HK-2 (cell line): Measurements from ENCODE around the gene POFUT2.
A peak's percentile ranks its signal among the peaks of the same experiment; 100 is the strongest.

ENCODE experiments used
- DNase-seq: peaks from one replicate; pipeline ENCODE4 v3.0.0-alpha.2; 2018; ENCODE audit not compliant: unreplicated experiment

The POFUT2 gene, protein sequence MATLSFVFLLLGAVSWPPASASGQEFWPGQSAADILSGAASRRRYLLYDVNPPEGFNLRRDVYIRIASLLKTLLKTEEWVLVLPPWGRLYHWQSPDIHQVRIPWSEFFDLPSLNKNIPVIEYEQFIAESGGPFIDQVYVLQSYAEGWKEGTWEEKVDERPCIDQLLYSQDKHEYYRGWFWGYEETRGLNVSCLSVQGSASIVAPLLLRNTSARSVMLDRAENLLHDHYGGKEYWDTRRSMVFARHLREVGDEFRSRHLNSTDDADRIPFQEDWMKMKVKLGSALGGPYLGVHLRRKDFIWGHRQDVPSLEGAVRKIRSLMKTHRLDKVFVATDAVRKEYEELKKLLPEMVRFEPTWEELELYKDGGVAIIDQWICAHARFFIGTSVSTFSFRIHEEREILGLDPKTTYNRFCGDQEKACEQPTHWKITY

DNA sequence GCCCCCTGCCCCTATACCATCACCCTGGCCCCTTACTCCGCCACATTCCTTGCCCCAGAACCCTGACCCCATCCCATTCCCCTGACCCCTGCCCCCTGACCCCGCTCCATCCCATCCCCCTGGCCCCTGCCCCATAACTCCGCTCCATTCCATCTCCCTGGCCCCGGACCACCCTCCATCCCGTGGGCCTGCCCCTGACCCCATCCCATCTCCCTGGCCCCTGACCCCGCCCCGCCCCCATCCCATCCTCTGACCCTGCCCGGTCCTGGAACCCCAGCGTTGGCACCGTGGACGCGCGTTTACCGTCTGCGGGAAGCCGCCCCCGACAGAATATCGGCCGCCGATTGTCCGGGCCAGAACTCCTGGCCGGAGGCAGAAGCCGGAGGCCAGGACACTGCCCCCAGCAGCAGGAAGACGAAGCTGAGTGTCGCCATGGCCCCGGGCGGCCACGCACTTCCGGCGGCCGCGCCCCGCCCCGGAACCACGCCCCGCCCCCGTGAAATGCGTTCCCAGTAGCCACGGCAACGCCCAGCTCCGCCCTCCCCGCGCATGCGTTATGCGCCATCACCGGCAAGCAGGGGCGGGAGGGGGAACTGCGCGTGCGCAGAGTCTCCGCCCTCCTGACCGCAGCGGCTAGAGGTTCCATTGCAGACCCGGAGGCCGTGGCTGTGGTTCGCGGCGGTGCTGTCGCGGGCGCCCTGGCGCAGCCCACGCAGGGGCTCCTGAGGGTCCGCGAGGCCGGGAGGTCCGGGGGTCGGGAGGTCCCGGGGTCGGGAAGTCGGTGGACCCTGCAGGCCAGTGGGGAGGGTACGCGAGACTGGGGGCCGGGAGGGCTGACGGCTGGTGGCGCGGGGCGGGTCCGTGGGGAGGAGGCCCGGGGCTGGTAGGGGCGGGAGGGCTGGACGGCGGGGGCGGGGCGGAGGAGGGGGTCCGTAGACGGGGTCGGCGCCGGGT lies at the start of gene POFUT2:
POFUT2 (minus strand) TSS at position 458 of the 954 bp plus-strand sequence; CDS start at position 434, 24 bp downstream.
- peak; percentile 95 for DNase-seq

DNA sequence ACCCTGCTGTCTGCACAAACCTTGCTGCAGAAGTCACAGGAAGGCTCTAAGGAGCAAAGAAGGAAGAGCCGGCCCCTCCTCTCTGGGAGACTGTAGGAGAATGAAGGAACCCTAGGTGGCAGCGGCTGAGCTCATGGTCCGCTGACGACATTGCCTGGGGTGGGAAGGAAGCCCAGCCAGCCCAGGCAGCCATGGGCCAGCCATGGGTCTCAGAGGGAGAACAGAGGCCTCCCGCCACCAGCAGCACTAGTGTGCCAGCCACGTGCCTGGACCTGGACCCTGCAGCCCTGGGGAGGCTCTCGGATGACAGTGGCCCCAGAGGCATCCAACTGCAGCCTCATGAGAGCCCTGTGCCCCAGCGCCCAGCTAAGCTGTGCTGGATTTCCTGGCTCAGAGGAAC lies 49.2 kb upstream of the POFUT2 start:
- DNase-seq: no peak

DNA sequence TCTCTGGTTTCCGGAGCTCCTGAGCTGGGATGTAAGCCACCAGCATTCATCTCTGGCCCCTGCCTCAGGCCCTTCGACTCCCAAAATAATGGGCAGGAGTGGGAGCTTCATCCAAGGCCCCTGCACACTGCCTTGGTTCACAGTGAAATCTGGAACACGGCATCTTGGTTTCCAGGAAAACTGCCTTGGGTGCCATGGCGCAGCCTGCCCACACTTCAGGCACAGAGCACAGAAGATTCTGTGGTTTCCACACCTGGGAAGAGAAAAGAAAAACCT lies 48.8 kb upstream of the POFUT2 start:
- no peak for DNase-seq

DNA sequence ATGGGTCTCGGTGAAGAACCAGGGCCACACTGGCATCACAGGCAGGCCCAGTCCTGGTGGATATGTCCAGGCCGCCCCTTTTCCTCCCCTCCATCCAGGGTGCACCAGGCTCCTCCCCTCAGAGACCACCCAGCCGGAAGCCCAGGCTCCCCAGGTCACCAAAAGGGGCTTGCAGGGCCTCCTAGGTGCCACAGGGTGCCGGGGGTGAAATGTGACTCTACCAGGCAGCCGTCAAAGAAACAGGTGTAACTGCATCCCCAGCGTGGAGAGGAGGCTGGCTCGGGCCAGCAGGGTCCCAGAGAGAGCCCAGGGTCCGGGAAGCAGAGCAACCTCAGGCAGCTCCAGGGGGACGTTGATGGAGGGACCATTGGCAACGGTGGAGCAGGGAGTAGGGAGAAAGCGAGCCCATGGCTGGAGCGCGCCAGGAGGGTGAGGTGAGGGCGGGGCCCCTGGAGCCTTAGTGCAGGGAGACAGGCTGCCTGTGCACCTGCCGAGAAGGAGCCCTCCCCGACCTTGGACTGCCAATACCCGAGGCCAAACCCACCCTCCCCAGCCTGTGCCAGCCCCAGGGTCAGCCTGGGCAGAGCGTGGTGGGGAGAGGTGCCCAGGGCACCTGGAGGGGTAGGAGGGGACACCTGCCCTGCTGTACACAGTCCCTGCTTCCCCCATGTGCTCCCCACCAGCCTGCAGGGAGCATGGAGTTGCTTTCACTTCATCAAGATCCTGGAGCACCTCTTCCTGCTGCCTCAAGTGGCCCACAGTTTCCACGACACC lies 48.3 kb upstream of the POFUT2 start:
- no peak for DNase-seq

DNA sequence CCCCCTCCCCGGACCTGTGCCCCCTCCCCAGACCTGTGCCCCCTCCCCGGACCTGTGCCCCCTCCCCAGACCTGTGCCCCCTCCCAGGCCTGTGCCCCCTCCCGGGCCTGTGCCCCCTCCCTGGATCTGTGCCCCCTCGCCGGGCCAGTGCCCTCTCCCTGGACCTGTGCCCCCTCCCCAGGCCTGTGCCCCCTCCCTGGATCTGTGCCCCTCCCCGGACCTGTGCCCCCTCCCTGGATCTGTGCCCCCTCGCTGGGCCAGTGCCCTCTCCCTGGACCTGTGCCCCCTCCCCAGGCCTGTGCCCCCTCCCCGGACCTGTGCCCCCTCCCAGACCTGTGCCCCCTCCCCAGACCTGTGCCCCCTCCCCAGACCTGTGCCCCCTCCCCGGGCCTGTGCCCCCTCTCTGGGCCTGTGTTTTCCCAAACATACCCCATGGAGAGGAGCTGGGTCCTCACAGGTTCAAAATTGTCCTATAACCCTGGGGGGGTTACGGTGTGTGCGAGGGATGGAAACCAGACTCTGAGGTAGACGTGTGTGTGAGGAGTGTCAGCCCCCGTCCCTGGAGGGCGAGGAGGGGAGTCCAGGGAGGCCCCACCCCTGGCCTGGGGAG lies 47.6 kb upstream of the POFUT2 start:
- DNase-seq: no peak

DNA sequence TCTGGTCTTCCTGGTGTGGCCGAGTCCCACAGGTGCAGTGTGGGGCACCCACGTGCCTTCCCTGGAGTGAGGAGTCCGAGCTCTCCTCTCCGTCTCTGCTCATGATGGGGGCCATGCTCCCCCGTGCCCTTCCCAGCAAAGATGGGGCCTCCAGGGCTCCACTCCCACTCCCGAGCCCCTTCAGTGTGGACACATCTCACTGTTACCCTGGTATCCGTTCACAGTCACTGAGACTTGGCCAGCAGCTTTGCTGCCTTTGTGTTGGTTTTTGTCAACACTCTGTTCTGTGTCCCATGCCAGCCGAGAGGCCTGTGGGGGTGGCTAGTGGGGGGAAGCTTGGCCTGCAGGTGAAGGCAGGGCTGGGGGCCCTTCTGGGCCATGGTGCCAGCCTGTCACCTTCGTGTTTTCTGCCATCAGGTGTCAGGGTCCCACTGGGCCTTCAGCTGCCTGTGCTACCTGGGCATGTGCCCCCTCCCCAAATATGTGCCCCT lies 46.9 kb upstream of the POFUT2 start:
- DNase-seq: no peak

DNA sequence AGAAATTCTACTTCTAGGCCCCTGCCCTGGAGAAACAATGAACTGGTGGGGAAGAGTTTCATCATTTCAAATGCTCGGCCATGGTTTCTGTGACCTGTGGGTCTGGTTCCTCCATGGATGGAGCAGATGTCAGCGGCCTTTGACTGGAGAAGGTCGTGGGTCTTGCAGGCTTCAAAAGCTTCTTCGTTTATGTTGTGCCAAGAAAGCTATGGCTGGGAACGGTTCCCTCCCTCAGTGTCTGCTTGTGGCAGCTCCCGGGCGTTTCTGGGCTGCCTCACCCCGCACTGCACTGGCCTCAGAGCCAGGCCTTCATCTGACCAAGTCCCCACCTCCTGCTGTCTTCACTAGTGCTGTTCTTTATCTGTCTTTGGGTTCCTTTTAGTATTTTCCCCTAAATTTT lies 46.4 kb upstream of the POFUT2 start:
- no peak for DNase-seq

DNA sequence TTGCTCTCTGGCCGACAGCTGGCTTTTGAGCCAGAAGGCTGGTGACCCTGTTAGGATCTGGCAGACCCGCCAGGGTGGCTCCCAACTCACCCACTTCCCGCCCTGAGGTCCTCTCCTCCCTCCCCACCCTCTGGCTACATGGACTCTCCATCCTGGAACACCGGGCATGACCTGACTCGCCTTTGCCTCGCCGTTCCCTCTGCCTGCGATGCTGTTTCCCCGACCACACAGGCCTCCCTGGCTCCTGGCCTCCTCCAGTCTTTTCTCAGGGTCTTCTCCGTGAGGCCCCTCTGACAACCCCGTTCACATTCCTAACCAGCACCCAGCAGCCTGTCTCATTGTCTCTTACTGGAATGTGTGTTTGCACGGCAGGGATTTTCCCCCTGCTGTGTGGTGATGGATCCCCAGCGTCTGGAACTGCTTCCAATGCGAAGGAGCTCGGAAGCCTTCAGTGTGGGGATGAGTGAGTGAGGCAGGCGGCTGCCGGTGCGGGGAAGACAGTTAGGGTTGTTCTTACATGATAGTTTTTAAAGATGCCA lies 46.0 kb upstream of the POFUT2 start:
- no peak for DNase-seq

DNA sequence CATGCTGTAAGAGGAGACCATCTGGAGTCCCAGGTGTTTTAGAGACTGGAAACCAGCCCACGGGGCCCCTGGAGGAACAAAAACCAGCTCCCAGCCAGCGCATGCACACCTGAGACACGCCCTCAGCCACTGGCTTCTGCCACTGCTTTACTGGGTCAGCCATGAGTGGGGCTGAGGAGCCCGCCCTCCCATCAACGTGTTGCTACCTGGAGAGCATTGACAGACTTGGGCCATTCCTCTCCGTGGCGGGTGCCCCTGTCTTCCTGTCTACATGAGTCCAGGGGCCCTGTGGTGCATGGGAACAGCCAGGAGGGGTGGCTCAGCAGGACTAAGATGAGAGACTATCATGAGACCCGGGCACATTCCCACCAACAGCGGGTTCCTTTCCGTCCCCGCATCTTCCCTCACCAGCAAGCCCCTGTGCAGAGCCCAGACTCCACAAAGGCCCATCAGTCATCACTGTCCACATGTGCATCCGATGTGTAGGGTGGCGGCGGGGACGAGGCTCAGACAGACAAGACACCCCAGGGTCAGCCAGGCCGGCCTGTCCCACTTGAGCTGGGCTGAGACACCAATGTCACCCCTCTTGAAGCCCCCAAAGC lies 45.4 kb upstream of the POFUT2 start:
- no peak for DNase-seq

DNA sequence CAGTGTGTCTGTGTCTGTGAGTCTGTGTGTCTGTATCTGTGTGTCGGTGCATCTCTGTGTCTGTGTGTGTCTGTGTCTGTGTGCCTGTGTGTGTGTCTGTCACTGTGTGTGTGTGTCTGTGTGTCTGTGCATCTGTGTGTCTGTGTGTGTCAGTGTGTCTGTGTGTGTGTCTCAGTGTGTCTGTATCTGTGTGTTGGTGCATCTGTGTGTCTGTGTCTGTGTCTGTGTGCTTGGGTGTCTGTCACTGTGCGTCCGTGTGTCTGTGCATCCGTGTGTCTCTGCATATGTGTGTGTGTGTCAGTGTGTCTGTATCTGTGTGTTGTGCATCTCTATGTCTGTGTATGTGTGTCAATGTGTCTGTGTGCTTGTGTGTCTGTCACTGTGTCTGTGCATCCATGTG lies 44.7 kb upstream of the POFUT2 start:
- DNase-seq: no peak

DNA sequence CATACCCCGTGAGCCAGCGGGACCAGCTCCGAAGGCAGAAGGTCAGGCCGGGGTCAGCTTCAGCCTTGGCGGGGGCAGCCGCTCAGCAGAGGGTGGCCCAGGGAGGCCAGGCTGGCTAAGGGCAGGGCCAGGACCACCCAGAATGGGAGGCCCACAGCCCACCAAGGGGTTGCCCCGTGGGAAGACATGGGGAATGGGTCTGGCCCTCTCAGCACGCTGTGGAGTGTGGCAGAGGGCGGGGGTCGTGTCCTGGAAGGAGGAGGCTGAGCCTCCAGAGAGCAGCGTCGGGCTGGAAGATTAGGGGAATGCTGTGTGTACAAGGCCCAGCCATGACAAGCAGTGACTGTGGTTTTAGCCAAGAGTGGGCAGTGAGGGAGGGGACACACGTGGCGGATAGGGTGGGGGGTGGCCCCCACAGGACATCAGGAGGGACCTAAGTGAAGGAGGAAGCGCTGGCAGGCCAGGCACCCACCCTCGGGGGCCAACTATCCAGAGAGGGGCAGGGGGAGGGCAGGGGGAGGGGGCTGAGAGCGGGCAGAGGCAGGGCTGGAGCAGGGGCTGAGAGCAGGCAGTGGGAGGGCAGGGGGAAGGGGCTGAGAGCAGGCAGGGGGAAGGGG lies 43.9 kb upstream of the POFUT2 start:
- DNase-seq: no peak

DNA sequence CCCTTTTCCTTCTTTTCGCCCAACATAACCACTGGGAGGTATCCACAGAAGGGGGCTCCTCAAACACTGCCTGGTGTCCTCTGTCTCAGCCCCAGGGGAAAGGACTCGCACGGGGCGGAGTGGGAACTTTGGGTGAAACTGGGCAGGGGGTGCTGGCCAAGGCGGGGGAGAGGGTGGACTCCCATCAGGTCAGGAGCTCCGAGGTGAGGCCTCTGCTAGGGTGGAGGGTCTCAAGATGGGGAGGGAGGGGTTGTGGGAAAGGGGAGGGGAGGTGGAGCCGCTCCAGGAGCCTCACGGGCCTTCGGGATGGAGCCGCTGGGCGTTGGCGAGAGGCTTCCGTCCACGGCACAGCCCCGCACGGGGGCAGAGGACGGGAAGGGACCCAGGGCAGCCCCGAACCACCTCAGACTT lies 43.2 kb upstream of the POFUT2 start:
- no peak for DNase-seq

DNA sequence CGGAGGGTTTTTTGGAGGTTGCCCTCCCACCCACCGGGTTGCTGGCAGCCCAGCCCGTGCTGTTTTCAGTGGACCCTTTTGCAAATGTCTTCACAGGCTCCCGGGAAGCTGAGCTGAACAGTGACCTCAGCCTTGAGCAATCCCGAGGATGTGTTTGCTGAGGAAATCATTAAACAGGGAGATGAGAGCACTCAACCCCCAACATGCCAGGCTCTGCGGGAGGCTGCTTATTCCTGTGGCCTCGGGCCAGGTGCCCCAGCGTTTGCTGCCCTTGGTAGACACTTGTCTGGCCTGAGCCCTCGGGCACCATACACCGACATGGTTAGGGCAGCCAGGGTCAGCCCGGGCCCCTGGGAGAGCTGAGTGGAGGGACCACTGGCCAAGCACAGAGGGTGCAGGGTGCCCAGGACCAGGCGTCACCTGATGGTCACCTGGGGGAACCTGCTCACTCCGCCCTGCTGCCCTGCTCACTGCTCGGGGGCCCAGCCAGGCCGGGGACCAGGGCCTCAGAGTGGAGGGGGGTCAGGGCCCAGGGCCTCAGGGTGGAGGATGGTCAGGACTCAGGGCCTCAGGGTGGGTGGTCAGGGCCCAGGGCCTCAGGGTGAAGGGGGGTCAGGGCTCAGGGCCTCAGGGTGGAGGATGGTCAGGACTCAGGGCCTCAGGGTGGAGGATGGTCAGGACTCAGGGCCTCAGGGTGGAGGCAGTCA lies 42.5 kb upstream of the POFUT2 start:
- DNase-seq: peak; percentile 86

DNA sequence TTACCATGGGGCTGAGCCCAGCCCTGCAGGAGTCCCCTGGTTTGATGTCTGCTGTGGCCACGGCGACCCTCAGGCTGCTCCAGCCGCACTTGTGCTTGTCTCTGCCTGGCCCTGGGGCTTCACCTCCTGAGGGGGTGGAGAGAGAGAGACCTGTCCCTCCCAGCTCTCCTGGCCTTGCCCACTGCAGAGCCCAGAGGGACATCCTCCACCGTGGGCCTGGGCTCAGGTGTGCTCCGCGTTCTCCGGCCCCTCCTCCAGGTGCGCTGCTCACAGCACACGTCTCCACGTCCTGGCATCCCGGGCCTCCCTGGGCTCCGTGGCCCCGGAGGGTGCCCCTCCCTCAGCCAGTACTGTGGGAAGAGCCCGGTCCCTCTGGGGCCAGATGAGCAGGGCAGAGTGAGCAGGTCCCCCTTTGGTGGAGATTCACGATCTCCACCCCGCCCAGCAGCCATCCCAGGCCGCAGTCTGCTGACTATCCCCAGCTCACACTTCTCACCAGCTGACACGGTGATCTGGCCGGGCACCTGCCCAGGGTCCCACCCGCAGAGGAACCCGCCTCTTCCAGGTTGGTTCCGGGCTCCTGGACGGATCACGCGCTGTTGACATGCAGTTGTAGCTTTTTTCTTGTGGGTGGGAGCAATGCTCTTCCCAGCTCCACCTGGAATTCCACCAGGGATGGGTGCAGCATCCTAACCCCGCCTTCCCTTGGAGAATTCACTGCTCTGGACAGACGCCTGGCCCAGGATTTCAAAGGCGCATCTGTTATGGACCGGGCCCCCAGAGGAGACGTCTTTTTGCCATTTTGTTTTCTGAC lies 41.8 kb upstream of the POFUT2 start:
- DNase-seq: peak; percentile 77

DNA sequence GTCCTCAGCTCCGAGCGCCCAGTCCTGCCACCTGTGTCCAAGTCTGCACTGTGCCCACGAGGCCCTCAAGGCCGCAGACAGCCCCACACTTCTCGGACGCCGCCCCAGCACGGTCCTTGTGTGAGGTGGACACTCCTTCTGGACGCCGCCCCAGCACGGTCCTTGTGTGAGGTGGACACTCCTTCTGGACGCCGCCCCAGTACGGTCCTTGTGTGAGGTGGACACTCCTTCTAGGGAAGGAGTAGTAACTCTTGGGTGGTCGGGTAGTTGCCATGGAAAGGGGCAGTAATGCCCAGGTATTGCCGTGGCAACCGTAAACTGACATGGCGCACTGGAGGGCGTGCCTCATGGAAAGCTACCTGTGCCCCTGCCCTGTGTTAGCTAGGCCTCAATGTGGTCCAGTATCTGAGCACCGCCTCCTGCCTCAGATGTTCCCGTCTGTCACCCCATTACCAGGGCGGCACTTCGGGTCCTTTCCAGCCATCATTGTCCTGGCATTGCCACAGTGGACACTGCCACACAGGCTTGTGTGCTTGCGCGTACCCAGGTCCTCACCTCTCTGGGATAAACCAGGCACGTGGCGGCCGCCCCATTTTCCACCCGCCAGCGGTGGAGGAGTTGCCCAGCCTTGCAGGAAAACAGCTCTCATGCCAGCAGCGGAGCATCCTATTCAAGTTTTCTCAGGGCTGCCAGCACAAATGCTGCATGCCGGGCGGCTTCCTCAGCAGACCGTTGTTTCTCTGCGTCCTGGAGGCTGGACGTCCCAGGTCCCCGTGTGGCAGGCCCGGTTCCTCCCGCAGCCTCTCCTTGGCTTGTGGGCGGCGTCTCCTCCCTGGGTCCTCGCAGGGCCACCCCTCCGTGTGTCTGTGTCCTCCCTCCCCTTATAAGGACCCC lies 40.8 kb upstream of the POFUT2 start:
- no peak for DNase-seq

DNA sequence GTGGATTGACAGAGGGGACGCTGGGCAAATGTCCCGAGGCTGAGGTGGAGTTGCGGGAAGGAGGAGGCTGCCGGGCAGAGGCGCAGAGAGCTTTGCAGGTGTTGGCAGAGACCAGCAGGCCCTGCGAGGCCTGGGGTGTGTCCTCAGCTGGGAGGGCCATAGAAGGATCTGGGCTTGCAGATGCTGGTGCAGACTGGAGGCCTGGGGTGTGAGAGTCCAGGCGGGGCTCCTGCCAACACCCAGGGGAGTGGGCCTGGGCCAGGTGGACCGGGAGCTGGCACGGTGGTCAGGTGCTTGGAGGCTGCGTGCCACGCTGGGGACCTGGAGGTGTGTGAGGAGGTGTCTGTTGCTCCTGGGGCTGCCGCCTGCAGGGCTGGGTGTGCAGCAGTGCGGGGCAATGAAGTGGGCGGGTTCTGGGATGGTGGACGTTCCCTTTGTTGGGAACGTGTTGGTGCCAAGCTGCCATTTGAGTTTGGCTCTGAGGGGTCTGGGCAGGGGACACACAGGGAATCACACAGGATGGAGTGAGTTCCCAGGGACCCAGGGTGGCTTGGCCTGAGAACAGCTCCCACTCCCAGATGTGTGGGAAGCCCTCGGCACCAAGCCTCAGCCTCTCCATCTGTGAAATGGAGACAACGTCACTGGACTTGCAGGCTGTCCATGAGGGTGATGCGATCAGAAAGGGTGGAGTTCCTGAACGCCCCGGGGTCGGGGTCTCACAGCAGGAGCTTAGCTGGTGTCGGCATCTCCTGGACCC lies 39.9 kb upstream of the POFUT2 start:
- no peak for DNase-seq

DNA sequence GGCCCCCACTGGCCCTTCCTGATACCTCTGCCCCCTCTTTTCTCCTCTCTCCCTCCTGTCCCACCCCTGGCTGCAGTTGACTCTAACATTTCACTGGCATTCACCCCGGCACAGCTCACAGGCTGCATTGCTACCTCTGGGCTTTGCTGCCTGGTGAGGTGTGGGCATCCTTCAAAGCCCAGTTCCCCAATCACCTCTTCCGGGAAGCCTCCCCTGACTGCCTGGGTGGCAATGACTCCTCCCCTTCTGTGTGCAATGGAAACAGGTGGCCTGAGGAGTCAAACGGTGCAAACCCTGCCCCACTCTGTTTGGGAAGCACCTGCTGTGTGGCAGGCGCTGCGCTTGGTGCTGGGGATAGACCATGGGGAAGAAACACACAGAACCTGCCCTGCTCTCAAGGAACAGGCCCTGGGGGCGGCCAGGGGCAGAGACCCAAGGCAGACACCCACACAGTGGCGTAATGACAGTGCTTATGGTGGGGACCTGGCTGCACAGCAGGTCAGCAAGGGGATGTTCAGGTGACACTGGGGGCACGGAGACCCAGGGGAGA lies 39.3 kb upstream of the POFUT2 start:
- DNase-seq: no peak
